Tibial nerve (tissue), 4 donors: Measurements from ENCODE around the gene PEX19.

Source experiments
- EP300 ChIP-seq, 2 donors: sonication (generic); formaldehyde crosslinking; IDR thresholded peaks; one replicate each; pipeline ENCODE4 v1.6.1; 2017; ENCODE audit warnings: antibody characterized with exemption in 2 of 2, mild to moderate bottlenecking in 1 of 2
- POLR2A ChIP-seq, 2 donors: fragments of 450-650 bp; IDR thresholded peaks; one replicate each; pipeline ENCODE4 v1.6.1; 2017; ENCODE audit warnings: antibody characterized with exemption in 2 of 2, mild to moderate bottlenecking in 2 of 2, moderate library complexity in 2 of 2
- TF ChIP-seq, protein P1 (sequence below), 5 experiments: fragments of 200-600 bp in 3 of 5; fragments of 450-650 bp in 2 of 5; sonication (generic) in 3 of 5; IDR thresholded peaks; one replicate each; pipeline ENCODE4 v1.5.1; 2016 to 2019; ENCODE audit warnings: antibody characterized with exemption in 5 of 5, mild to moderate bottlenecking in 3 of 5, moderate library complexity in 2 of 5

DNA sequence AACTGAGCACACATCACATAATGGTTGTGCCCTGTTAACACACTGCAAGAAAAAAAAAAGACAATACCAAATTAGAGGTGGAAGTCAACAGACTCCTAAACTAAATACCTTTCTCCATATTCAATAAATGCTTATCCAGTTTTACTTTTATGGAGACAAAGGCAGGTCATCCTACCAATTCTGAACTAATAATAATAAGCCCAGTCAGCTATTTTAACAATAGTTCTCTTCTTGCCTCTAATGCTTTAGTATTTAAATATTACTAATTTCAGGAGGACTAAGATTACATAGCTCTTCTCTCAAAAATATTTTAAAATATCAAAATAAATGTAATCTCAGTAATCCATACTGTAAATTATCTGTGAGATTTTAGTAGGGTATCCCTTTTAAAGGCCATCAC, 47.6 kb upstream of the PEX19 start:
- TF ChIP-seq, protein P1, sequence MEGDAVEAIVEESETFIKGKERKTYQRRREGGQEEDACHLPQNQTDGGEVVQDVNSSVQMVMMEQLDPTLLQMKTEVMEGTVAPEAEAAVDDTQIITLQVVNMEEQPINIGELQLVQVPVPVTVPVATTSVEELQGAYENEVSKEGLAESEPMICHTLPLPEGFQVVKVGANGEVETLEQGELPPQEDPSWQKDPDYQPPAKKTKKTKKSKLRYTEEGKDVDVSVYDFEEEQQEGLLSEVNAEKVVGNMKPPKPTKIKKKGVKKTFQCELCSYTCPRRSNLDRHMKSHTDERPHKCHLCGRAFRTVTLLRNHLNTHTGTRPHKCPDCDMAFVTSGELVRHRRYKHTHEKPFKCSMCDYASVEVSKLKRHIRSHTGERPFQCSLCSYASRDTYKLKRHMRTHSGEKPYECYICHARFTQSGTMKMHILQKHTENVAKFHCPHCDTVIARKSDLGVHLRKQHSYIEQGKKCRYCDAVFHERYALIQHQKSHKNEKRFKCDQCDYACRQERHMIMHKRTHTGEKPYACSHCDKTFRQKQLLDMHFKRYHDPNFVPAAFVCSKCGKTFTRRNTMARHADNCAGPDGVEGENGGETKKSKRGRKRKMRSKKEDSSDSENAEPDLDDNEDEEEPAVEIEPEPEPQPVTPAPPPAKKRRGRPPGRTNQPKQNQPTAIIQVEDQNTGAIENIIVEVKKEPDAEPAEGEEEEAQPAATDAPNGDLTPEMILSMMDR (IDR thresholded peaks at IDR 0.05) = no peak
- TF ChIP-seq EP300 (IDR thresholded peaks at IDR 0.05) (no peak), POLR2A (IDR thresholded peaks at IDR 0.05) (no peak)
